Stimulated activated CD8-positive, alpha-beta memory T cell treated with anti-CD3 and anti-CD28 coated beads, Interleukin-4, amount 100 ng/mL, for 4 hours (primary cell): ENCODE data around the gene ESPN.
A peak's percentile ranks its signal among the peaks of the same experiment; 100 is the strongest.

Source experiments
- DNase-seq, 2 donors: peaks; one replicate each; pipeline ENCODE4 v3.0.0-alpha.2; 2020; ENCODE audit warnings: low read depth in 2 of 2, low spot score in 1 of 2

Gene ESPN

DNA sequence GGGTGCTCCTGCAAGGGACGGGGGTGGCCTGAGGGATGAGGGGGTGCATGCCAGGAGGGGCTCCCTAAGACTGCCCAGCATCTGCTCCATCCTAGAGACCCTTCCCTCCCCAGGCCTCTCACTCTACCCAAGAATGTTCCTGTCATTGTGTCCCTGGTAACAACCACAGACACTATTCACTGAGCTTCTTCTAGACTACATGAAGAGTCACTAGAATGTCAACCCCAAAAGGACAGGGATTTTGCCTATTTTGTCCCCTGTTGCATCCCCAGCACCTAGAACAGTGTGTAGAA lies 38.5 kb downstream of the ESPN start:
- DNase-seq: no peak

DNA sequence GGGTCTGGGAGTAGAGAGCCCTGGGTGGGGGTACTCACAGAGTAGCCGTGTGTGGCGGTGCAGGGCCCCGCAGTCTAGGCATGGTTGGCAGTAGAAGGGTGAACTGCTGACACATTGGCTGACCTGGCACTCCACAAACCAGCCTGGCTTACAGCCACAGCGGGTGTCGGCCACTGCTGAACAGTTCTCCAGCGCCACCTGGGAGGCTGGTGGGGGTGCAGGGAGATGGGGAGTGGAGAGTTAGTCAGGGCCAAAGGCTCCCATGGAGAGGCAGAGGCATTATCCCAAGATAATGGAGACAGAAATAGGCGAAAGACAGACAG lies 39.9 kb downstream of the ESPN start:
- no peak for DNase-seq

DNA sequence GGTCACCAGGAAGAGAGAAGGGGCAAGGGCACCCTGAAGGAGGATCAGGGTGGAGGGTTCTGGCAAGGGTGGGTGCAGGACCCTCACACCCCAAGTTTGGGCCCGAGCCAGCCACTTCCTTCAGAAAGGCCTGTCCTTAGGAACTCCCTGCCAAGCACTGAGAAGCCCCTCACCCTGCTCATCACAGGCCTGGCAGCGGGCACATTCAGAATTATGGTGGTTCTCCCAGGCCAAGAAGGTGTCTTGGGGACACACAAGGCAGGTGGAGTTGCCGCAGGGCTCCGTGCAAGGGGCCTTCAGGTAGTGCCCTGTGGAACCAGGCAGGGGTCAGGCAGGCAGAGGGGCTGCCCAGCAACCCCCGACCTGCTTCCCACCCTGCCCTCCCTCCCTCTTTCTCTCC lies 40.3 kb downstream of the ESPN start:
- DNase-seq: no peak

DNA sequence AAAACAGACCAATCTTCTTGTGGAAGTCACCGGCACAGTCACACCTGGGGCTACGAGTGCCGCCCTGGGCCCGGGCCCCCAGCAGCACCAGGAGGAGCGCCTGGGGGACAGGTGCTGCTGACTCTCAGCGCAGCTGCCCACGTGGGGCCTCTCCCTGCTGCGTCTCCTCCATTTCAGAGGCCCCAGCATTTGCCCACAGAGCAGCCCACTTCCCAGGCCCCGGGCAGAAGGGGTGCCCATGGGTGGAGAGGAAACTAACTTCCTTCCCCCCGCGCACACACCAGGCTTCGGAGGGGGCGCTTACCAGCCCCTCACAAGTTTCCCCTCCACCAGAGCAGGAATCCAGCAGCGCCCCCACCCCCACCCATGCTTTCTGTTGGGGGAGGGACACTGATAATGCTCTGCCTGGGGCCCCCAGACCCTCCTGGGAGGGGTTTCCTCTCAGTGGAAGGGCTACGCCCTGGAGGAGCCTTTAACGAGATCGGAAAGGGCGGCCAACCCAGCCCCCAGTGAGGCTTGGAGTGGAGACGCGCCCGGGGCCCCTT lies 41.0 kb downstream of the ESPN start:
- DNase-seq: no peak

DNA sequence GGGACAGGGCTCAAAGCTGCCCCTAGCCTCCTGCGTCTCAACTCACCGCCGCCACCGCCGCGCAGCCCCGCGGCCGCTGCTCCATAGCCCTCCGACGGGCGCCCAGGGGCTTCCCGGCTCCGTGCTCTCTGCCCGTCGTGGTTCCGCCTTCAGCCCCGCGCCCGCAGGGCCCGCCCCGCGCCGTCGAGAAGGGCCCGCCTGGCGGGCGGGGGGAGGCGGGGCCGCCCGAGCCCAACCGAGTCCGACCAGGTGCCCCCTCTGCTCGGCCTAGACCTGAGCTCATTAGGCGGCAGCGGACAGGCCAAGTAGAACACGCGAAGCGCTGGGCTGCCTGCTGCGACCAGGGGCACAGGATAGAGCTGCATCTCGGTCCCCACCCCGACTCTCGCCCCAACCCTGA lies 41.4 kb downstream of the ESPN start, which contains the start of gene TNFRSF25:
TNFRSF25 (minus strand) TSS at position 151 of the 400 bp plus-strand sequence; CDS start at position 85, 66 bp downstream.
- DNase-seq: no peak

DNA sequence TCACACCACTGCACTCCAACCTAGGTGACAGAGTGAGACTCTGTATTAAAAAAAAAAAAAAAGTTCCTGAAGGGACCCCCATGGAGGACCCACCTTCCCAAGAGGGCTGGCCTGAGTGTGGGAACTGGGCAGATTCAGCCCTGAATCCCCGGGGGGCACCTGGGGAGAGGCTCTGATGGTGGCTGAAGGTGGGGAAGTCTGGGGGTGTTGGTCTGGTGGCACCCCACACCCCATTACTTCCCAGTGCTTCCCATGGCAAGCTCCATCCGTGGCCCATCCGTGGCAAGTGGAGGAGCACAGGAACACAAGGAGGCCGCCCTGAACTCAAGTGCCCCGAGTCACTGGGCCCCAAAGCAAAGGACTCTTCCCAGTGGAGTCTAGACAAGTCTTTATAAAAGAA lies 42.2 kb downstream of the ESPN start:
- no peak for DNase-seq

DNA sequence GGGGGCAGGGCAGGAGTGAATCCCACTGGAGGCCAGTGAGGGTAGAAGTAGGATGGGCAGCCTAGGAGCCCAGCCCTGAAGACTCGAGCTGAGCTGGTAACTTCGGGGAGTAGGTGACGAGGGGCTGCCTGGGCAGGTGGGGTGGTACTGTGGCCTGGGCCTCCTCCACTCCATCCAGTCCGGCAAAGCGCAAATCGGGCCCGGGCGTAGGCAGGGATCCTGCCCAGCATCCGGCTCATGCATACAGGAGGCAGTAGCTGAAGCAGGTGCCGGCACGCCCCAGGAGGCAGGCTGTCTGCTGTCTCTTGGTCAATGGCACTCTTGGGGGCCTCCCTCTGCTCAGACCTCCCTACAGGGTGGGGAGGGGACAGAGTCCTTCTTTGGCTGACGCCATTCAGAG lies 42.6 kb downstream of the ESPN start:
- DNase-seq: no peak

DNA sequence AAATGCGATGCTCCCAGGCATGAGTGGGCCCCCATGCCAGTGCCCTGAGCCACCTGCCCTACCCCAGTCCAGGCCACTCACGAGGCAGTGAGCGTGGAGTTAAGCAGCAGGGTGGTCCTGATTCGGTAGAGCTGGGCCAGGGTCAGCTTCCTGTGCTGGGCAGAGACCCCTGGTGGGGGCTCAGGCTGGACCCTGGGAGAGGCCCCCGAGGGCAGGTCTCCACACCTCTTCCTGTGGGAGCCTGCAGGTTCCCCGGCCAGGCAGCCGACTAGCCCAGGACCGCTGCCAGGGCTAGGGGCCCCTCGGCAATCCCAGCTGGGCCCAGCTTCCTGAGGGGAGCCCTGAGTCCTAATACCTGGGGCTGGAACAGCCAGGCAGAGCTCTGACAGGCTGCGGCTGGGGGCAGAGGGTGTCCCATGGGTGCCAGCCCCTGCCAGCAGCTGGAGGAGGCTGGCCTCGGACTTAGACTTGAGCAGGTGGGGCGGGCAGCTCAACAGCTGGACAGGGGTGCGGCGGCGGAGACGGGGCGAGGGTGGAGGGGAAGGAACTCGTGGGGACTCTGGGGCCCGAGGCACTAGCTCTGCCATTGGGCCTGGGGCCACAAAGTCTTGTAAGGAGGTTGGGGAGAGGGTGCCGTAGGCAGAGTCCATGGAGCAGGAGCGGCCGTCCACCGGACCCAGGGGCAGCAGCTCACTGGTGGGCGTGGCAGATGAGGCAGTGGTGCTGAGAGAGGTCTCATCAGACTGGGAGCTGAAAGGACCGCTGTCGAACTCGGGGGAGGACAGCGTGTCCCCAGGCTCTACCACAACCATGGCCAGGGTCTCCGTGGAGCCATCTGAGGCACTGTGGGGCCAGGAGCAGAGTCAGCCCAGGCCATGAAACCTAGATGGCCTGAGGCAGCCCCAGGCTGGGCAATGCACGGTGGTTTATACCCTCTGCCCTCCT lies 43.4 kb downstream of the ESPN start:
- no peak for DNase-seq

DNA sequence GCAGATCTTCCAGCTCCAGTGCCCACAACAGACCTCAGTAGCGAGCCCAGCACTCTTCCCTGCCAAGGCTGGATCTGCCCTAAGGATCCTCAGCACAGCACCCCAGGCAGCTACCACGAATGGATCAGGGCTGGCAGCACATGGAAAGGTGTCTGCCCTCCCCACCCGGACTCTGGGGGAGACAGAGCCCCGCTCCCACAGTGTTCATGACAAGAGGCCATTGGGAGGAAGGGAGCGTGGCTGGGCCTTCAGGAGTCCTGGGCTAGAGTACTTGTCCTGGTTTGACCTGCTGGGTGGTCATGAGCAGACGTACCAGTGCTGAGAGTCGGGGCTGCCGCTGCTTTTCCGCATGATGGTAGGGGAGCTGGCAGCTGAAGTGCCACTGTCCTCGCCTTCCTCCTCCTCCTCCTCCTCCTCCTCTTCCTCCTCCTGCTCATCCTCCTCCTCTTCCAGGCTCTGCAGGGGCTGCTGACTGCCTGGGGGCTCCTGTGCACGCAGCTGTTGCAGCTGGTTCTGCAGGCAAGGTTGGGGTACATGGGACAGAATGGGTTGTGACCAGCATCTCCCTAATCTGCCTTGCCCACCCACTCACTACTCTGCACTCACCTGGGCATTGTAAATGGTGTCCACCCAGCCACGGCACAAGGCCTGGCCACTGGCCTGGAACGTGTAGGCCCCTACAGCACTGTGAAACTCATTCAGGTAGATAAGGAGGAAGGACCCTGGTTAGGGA lies 44.3 kb downstream of the ESPN start:
- no peak for DNase-seq

DNA sequence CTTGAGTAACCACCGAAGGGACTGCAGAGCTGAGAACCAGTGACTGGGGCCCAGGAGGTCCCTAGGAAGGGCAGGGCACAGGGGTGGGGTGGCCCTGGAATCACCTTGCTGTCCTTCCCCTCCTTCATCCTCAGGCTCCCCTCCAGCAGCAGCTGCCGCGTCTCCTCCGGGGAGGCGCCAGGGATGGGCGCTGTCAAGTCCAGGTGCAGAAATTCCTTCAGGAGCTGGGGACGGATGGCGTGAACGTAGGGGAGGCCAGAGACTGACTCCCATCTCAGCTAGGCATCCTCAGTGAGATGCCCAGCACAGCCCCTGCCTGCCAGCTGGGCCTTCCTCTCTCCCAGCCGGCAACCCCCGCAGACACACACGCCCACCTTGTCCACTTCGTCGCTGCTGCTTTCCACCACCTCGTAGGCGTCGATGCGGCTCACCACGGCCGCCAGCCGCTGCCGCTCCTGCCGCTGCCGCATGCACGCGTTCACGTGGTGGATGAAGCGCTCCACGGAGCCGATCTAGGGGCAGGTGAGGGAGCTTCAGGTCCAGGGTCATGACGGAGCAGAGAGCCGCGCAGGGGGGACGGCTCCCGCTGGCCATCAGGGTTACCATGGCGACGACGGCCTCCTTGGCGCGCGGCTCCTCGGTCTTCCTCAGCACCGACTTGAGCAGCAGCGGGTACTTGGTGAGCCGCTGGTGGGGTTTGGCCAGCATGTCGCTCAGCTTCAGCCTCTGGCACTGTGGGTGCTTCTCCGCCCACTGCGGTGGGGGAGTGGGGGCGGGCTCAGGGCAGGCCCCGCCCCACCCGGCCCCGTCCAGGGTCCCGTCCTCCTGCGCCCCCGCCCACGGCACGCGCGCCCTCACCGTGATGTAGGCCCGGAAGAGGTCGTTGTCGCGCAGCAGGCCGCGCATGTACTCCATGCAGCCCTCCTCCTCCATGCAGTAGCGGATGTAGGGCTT lies 45.8 kb downstream of the ESPN start:
- DNase-seq: no peak

DNA sequence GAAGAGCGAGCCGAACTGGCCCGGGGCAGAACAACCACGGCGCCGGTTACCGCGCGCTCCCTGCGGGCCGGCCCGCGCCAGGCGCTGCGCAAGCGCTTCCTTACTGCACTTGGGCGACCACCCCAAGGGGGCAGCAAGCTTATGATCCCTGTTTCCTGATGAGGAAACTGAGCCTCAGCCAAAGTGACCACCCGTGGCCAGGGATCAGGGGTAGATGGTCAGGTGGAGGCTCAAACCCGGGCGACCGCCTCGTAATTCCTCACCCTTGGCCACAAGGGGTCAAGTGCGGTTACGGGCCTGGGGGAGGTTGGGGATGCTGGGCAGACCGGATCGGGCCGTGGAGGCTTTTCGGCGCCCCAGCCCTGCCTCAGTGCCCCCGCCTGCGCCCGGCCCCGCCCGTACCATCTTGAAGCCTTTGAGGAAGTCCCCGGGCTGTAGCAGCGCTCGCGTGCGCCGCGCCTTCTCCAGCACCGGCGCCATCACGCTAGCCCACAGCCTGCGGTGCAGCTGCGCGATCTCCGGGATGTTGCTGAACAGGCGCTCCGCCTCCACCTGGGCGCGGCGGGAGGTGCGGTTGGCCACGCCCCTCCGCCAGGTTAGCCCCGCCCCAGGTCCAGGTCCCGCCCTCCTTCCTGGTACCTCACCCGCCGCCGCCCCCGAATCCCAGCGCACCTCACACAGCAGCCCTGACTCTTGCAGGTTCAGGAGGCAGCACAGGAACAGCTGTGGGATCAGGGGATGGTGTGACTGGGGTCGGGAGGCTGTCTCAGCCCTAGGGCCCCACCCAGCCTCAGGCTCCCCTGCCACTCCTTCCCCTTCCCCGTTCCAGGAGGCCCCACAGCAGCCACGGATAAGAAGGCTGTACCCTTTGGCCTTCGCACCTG lies 46.8 kb downstream of the ESPN start:
- no peak for DNase-seq

DNA sequence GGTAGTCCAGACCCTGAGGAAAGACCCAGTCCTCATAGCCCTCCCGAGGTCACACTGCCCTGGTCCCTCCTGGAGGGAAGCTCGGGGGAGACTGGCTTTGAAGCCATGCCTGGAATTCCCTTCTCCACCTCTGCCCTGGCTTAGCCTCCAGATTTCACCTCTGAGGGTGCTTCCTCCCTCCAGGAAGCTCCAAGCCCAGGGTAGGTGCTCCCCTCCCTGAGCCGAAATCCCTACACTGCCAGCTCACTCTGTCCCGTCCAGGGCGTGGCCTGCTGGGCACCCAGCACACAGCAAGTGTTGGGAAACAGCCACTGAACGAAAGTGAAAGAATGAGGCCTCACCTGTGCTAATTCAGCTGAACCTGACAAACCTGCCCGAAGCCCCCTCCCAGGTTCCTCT lies 47.4 kb downstream of the ESPN start:
- no peak for DNase-seq

DNA sequence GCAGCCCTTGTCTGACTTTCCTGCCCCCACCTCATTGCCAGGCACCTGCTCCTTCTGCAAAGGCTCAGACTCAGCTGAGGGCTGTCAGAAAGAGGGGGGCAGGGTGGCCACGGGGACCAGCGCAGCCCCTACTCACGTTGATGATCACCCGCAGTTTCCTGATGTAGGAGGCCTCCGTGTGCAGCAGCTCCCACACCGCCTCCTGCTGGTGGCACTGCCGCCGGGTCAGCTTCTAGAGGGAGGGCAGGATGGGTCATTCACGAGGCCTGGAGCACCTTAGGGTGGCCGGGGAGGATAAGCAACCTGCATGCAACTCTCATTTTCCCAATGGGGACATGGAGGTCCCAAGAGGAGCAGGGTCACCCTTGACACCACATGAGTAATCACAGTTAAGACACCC lies 47.8 kb downstream of the ESPN start:
- DNase-seq: no peak

DNA sequence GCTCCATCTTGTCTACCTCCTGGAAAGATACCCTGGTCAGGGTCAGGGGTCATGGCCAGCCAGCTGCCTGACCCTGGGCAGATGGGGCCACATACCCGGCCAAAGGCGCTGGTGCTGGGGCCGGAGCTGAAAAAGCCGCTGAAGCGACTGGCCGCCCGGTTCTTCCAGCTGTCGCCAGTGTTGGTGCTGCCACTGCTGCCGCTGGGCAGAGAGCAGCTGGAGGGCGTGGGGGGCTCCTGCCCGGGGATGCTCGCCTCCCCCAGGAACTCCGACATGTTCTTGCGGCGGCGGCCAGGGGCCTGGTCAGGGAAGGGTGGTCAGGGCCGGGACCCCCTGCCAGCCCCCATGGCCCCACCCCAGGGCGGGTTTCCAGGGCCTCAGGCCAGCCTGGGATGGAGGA lies 48.6 kb downstream of the ESPN start:
- DNase-seq: no peak

DNA sequence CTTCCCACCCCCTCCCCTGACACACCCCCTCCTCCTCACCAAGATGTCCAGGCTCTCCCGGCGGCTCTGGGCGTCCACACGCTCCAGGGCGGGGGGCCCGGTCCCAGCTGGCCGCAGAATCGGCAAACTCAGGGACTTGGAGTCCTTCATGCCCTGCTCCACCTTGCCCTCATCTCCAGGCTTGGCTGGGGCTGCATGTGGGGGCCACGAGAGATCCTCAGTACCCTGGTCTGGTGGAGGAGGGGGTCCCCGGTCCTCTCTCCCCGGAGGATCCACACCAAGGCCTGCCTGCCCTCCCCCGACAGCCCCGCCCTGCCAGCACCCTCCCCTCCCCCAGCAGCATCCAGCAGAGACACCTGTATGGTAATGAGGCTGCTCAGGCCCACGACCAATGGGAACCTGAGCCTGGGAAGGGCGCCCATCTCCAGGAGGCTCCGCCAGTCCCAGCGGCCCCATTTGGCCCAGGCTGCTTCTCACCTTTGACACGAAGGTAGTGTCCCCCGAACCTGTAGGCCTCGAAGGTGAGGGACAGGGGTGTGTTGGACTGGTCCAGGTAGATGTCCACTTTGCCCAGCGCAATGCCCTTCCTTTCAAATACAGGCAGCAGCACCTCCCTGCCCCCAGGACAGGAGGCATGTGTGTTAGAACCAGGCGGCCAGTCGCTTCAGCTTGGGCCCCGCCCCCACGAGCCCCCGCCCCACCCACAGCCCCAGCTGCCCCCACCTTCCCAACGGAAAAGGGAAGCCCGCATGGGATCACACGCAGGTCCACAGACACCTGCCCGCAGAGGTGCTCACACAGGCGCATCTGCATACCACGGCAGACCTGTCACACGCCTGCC lies 49.6 kb downstream of the ESPN start:
- no peak for DNase-seq

DNA sequence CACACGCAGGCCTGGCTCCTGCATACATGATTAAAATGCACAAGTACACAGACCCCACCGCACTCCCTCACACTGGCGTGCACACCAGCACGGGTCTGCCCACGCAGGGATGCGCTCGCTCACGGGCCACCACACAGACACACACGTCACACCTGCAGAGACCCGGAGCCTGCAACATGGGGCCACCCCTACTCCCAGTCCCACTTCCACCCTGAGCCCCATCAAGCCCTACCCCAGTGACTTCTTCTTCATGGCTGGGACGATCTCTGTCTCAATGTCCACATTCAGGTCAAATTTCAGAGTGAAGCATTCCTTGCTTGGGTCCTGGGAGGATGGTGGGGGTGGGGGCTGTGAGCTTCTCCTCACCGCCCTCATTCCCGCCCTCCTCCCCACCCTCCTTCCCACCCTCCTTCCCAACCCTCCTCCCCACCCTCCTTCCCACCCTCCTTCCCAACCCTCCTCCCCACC lies 50.3 kb downstream of the ESPN start:
- no peak for DNase-seq

DNA sequence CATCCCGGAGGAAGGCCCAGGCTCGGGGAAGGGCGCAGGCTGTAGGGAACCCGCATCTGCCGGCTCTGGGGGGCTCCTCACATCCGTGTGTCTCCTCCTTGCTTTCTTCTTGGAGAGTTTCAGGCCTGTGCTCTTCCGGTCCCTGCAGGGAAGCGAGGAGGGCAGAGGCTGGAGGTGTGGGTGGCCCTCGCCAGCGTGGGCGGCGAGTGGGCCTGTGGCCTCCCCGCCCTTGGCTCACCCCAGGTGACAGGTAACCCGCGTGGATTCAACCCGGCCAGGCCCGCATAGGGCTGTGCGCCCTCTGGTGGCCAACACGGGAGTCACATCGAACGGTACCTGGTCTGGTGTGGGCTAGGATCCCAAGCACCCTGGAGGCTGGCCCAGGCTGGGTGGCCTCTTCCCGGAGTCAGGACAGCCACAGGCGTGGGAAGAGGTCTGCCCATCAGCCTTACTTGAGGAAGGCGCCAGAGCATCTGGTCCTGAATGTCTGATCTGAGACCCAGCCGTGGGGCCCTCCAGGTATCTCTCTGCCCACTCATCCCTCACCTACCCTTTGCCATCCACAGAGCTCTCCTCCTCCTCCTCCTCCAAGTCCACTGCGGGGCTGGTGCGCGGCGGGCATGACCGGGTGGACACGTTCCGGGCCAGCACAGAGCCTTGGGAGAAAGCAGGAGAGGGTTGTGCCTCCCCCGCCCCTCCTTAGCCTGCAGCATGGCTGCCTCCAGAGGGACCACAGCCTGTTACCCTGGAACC lies 51.0 kb downstream of the ESPN start:
- DNase-seq: peak in 1 of 2 donors; percentile 72

DNA sequence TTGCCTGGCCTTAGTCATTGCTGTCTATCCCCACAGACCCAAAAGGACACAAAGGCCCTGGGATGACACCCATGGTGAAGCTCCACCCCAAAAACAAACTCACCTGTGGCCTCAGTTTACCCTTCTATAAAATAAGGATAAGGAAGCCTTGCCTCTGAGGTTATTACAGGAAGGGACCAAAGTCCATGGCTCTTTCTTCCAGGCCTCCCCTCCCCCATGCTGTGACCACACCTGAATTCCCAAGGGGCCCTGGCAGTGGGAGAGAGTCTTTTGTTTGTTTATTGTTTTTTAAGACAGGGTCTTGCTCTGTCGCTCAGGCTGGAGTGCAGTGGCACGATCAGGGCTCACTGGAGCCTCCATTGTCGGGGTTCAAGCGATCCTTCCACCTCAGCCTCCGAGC lies 51.9 kb downstream of the ESPN start:
- DNase-seq: no peak
